B cell (primary cell): ENCODE measurements around the gene MEX3B.

Source experiments
- EZH2 ChIP-seq: IDR thresholded peaks from 2 replicates; pipeline ENCODE4 v1.6.1; 2012; ENCODE audit warnings: borderline replicate concordance, low read depth, mild to moderate bottlenecking, moderate library complexity, low read length; ENCODE audit not compliant: insufficient read depth, poor library complexity, severe bottlenecking
- TF ChIP-seq, protein P1 (sequence below): fragments of 200-600 bp; IDR thresholded peaks from one replicate; pipeline ENCODE4 v1.8.0; 2022; ENCODE audit warnings: antibody characterized with exemption, mild to moderate bottlenecking

- TF ChIP-seq, protein P1, sequence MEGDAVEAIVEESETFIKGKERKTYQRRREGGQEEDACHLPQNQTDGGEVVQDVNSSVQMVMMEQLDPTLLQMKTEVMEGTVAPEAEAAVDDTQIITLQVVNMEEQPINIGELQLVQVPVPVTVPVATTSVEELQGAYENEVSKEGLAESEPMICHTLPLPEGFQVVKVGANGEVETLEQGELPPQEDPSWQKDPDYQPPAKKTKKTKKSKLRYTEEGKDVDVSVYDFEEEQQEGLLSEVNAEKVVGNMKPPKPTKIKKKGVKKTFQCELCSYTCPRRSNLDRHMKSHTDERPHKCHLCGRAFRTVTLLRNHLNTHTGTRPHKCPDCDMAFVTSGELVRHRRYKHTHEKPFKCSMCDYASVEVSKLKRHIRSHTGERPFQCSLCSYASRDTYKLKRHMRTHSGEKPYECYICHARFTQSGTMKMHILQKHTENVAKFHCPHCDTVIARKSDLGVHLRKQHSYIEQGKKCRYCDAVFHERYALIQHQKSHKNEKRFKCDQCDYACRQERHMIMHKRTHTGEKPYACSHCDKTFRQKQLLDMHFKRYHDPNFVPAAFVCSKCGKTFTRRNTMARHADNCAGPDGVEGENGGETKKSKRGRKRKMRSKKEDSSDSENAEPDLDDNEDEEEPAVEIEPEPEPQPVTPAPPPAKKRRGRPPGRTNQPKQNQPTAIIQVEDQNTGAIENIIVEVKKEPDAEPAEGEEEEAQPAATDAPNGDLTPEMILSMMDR = no peak
- no peak for TF ChIP-seq EZH2
These were observed 47.5 kb upstream of the MEX3B start for GRCh38 chr15:82093325-82093724.
